CD4-positive, alpha-beta T cell treated with Interleukin-6 at 100 ng/mL for 8 hours (primary cell): ENCODE results near the gene PCDH1.
A peak's percentile ranks its signal among the peaks of the same experiment; 100 is the strongest.
"Not testable (repeated sequence)": the region's sequence is repeated elsewhere in the genome, so short reads cannot be mapped to it uniquely, and the experiment has no call there.

Experiments used
- DNase-seq: peaks from one replicate; pipeline ENCODE4 v3.0.0-alpha.2; 2020; ENCODE audit warnings: mixed read lengths, low spot score

PCDH1 gene

DNA sequence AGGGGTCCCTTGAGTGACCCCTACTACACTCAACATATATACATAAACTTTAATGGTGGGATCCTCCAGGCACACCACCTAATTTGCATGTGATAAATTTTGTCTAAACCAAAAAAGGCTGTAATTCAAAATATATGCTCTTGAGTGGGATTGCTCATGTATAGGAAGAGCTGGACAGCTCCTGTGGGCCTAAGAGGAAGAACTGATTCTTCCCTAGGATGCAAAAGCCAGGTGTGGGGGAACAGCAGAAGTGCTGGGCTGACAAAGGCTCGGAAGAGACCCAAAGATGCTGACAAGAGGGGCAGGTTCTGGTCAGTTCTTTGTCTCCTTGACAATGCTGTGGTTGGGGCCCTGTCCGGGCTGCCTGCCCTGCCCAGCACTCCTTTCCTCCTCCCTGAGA lies 43.9 kb downstream of the PCDH1 start:
- DNase-seq, result no peak

DNA sequence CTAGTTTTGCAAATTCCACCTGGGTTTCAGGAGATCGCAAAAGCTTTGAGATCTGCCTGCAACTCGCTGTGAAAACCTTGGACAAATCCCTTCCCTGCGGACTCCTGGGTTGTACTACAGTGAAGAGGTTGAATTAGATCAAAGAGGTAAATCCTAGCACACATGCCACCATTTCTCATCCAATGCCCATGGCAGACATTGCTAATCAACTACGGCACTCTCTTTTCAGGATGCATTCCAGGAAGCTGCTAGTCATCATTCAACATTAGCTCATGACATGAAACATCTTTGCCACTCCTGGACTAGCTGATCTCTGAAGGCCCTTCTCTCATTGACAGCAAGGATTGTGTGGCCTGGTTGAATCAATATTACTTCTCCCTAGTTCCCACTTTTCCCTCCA lies 46.1 kb downstream of the PCDH1 start:
- no peak for DNase-seq

DNA sequence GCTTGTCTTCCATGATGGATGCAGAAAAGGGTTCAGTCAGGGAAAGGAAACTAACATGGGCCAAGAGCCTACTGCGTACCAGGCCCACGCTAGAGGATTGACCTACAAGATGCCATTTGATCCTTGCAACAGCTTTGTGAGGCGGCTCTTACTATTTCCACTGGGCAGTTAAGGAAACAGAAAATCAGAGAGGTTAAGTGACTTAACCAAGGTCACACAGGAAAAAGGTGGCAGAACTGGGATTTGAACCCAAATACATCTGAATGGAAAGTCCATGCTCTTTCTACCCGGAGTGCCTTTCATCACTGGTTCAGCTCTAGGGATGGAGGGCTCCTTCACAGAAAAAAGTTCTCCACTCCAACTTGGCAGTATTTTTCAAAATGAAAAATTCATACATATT lies 50.0 kb downstream of the PCDH1 start:
- DNase-seq, result no peak

DNA sequence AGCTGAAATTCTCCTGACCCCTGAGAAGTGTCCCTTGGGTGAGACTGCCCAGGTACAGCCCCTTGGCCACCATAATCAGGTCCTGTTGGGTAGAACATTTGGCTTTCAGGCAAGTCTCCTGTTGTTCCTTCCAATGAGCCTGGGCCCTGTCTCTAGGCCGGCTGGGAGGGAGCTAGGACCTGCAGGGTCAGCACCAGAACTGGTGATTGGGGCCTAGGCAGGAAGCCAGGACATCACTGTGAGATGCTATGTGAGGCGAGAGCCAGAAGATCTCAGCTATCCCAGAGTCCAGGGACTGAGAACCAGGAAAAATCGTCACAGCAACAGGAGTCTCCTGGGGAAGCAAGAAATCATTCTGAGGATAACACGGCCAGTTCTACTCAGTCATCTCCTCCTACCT lies 51.5 kb downstream of the PCDH1 start:
- no peak for DNase-seq

DNA sequence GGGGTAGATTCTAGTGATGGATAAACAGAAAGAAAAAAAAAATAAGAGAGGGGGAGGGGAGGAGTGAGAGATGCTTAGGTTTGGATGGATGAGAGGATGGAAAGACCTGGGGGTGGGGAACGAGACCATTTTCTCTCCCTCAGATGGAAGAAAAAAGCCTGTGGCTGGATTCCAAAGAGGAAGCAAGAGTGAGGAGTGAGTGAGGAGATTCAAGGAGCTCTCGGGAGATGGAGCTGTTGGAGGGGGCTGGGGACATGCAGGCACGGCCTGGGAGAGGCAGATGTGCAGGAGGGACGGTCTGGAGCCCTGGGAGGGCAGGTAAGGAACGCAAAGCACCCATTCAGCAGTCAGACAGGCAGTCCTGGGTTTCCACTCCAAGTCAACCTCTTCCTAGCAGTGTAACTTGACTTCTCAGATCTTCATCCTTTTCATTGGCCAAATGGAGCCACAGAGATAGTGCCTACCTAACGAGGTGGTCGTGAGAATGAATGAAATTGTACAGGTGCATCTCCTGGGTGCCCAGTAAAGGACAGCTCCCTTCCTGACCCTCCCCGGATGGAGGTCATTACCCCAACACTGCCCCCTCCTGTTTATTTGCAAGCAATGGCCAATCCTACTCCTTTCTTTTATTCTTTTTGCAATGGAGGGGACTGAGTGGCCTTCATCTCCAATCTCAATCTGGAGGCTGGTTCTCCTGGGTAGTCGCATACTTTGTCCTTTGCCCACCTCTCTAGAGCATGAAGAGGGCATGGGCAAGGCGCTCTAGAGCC lies 52.2 kb downstream of the PCDH1 start:
- DNase-seq, result no peak

DNA sequence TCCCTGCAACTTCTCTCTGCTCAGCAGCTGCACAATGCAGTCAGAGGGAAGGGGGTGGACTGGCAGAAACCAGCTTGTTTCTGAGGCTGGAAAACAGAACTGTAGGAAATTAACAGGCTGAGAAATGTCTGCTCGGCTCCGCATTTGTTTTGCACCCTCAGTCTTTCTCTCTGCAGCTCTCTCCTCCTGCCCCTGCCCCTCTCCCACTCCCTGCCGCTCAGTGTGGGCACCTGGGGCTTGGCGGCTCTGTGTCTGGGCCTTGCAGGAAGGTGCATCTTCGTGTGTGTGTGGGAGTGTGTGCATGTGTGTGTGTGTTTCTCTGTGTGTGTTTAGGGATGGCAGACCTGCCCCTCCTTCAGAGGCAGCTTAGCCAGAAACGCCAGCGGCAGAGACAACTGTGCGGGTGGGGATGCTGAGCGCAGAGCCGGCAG lies 53.0 kb downstream of the PCDH1 start:
- DNase-seq, result no peak

DNA sequence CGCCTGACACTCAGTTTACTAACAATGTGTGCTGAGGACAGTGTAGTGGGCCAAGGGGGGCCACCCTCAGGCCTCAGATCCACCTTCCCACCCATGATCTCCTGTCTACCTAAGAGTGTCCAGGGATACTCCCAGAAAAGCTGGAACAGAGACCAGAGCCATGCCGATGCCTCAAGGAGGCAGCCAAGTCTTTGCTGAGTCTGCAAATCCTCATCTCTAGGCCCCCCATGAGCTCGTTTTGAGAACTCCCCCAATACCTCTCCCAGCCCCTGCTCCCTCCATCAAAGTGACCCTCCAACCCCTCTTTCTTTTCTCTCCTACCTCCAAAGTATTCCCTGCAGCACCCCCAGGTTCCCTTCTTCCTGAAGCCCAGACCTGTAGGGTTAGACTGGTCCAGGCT lies 53.5 kb downstream of the PCDH1 start:
- no peak for DNase-seq

DNA sequence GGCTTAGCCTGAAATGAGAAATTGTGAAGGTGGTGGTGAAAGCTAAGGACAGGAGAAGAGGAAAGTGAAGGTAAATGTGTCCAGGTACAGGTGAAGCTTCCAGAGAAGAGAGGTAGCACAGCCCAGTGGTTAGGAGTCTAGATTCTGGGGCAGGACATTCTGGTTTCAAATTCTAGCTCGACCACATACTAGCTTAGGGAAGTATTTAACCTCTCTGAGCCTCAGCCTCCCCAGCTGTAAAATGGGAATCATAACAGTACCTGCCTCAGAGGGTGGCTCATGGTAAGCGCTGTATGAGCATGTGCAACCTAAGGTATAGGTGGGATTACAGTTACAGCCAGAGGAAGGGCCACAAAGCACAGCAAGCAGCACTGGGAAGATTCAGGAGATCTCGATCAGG lies 55.2 kb downstream of the PCDH1 start:
- DNase-seq, result no peak

DNA sequence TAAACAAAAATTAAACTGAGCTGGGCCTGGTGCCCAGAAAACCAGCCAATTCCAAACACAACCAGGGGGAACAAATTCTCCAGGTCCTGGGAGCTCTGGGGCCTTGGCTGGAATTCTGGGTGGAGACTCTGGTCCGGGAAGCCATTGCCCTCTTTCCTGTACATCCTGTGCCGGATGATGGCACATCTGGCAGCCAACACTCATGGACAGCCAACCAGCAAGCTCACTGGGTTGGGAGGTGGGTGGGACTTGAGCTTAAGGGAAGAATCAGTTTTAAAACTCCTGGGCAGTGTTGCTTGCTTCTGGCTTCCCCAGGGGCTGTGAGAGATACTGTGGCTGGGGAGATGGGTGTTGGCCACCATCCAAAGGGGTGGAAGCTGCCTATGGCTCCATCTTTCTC lies 56.1 kb downstream of the PCDH1 start:
- no peak for DNase-seq

DNA sequence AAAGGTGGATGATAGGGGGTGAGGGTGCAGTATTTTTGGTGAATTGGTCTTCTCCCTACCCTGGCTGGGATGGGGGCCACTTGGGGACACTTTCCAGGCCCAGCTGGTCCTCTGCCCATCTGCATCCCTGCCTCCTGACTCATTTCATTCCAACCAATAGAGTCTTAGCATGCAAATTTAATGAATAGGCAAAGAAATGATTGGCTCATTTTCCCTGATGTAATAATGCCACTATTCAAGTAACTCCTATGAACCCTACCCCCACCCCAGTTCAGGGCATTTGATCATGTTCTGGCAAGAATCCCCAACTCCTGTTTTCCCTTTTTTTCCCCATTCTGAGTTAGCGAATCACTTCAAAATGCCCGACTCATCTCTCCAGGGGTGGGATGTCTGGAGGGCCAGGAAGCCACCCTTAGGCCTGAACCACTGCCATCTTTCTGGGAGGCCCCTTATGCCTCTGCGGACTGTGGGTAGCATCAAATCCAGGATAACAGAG lies 56.7 kb downstream of the PCDH1 start:
- DNase-seq, result no peak

DNA sequence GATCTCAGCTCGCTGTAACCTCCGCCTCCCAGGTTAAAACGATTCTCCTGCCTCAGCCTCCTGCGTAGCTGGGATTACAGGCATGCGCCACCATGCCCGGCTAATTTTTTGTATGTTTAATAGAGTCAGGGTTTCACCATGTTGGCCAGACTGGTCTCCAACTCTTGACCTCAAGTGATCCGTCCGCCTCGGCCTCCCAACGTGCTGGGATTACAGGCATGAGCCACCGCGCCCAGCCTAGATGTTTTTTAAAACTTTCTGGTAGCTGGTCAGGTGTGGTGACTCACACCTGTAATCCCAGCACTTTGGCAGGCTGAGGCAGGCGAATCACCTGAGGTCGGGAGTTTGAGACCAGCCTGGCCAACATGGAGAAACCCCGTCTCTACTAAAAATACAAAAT lies 57.5 kb downstream of the PCDH1 start:
- not testable (repeated sequence) for DNase-seq

DNA sequence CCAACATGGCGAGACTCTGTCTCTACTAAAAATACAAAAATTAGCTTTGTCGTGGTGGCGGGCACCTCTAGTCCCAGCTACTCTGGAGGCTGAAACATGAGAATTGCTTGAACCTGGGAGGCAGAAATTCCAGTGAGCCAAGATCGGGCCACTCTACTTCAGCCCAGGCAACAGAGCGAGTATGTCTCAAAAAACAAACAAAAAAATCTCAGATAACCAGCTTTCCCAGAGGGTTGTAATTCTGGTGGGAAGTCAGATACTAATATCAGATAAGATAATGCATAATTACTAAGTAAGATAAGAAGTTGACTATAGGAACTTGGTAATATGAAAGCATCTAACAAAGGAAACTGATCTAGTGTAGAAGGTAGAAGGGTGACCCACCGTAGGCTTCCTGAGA lies 60.6 kb downstream of the PCDH1 start:
- no peak for DNase-seq

DNA sequence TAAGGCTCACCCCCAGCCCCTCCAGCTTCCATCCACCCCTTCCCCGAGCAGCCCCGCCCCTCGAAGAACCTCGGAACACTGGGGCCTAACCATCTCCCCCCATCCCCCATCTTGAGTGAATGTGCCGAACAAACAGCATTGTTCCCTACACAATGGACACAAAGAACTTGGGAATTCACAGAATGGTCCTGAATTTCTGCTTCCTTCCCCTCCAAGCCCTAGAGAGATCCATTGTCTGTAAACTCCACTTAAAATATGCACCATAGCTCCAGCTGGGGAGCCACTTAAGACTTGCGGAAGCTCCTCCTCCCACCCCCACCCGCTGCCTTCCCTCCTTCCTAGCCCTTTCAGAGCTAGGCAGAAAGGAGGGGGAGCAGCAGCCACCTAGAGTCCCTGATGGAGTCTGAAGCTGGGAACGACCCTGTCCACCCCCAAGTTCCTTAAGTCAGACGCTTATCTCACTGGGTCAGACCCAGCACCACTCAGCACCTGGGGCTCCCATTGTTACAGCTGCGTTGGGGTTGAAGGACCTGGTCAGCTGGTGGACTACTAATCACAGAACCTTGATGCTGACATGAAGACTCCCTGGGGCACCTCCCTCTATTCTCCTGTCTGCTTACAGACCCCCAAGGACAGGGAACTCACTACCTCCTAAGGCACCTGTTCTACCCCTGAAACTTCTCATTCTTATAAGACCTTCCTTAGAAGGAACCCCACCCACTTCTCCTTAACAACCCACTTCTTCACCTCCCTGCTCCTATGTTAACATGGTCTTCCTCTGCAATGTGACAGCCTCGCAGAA lies 61.4 kb downstream of the PCDH1 start:
- no peak for DNase-seq

DNA sequence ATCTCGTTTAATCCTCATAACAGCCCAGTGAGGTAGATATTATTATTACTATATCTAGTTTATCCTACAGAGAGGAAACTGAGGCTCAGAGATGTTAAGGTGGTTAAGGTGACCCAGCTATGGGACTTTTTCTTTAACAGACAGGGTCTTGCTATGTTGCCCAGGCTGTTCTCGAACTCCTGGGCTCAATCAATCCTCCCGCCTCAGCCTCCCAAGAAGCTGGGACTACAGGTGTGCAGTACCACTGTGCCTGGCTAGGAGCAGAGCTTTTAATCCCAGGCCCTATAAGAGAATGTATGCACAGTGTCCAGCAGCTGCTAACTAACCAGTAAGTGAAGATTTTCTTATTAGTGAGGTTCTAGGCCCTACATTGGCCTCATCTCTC lies 62.4 kb downstream of the PCDH1 start:
- DNase-seq, result no peak

DNA sequence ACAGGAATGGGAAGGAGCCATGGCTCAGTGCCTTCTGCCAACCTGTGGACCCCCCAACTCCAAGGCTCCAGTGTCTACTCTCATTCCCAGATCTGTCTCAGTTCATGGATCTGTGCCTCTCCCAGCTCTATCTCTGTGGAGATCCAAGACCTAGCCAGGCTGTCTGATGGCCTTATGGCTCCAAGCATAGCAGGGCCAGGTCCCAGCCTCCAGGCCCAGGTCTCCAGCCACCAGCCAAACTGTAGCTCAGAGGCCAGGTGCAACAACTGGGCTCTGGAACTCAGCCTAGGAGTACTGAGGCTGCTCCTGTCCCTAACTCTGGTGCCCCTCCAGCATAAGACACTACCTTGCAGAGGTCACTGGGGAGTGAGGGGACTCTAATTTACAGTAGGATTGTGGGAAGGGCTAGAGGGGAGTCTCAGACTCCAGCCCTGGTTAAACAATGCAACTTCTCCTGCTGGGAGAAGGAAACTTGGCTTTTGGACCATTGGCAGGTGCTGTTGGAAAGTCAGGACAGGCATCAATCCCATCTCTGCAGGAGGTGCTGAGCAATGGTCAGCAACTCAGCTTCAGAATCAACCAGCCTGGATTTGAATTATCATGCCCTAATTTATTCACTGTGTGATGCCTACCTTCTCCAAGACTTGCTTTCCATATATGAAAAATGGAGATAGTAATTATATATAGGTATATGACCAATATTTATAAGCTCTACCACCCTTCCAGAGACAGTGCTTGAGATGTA lies 63.0 kb downstream of the PCDH1 start:
- no peak for DNase-seq

DNA sequence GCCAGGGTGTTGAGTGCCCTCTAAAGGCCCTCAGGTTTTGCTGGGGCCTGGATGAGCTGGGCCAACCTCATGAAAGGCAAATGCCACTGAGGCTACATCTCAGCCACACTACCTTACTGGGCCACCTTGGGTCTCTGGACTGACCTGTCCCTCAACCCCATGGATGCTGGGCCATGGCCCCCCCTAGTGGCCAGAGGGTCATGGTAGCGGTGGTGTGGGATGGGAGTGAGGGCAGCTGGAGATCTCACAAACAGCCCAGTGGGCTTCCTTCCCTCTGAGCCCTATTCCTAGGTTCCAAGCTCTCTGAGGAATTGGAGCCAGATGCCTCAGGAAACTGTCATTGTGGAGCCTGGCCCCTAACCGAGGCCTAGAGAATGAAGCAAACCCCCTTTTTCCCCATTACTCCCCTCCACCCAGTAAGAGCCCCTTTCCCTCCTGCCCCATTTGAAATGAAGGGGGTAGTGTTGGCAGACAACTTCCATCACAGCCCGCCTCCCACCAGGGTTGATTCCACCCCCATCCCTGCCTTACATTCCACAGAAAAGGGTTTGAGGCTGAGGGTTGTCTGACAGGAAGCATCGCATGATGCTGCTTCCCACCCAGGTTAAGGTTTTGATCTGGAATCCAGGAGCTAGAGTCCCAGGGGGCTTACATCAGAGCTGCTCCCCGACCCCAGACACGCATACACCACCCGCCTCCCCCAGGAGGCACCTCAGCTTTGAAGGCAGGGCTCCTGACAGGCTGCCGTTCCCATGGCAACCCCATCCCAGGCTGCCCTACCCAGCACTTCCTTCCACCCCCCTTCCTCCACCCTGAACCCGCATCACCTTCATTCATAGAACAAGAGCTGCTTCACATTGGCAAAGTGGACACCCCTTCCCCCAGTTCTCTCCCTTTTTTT lies 63.9 kb downstream of the PCDH1 start:
- peak; percentile 22 for DNase-seq

DNA sequence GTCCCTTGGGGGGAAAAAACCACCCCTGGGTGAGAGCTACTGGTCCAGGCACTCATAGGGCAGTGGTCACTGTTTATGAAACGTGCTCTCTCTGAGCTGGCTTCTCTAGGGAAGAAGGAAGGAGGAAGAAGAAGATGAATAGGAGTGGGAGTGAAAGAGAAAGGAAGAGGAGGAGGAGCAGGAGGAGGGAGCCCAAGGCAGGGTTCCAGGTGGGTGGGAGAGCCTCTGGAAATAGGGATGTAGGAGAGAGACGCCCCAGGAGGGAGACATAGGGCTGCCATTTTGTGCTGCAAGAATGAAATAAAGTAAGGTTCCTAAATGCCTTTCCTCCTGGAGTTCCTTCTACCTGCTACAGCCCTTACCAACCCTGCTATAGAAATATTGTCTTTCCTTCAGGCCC lies 65.7 kb downstream of the PCDH1 start:
- DNase-seq, result no peak

DNA sequence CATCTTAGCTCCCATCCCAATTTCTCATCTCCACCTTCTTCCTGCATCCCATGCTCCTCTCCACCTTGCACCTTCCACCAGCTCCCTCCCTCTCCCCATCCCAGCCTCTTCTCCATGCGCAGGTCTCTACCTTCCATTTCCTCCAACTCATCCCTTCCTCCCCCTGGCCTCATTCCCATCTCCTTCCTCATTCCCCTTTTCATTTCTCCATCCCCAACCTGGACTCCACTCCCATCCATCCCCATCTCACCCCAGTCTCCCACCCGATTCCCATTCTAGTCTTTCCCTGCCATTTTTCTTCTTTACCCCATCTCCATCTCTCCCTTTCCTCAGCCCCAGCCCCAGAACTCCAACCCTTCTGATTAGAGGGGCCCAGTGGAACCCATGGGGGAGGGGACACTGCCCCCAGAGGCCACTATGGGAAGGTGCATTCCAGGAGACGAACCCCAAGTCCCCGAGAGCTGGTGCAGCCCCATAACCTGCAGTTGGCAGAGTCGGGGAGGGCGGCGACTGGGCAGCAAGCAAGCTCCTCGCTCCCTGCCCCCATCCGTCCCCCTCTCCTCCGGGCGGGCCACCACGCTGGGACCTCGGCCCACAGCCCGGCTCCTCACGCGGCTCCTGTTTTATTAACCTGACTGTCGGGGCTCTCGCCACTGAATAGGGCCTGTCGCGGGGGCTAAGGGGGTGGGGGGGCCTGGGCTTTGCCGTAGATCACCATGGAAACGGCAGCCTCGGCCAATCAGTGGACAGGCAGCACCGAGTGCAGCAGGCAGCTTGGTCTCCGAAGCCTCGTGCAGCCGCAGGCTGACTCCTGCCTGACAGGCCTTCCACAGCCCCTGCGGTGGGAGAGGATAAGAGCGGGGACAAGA lies 66.7 kb downstream of the PCDH1 start:
- DNase-seq, result peak; percentile 7

DNA sequence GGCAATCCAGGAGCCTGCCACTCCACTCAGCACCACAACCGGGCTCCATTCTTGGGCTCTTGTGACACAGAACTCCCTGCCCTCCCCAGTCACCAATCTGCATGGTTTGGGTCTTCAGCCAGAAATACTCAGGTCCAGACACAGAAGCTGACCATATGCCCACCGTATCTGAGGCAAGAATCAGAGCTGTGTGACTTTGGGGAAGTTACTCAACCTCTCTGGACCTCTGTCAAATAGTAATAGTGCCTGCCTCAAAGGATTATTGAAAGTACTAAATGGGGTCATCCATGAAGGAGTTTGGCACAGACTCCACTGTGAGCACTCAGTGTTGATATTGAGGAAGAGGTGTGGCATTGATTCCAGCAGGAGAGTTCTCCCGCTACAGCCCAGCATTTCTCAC lies 67.5 kb downstream of the PCDH1 start:
- no peak for DNase-seq

DNA sequence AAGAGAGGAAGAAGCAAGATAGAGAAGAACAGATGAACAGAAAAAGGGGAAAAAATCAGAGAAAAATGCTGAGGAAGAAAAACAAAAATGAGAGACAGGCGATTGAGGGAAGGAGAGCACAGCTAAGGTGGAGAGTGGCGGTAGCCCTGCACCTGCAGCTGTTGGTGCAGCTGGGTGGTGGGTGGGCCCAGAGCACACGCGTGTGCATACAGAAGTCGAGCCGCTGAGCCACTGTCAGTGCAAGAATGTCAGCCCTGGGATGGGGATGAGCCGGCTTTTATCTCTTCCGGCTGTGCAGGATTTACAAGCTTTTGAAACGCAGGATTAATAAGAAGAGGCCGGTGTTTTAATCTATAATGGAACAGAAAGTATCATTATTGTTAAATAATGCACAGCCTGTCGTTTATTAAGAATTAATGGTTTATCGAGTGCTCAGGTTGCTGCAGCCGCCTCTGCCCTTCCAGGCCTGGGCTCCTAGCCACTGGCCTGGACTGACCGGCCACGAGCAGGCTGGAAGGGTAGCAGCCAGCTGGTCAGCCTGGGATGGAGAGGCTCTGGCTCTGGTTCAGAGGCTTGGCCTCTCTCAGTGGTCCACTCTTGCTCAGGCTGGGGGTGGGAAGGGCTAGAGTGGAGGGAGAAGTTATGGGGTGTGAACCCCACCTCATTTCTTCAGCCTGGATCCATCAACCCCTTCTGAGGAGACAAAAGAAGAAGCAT lies 68.7 kb downstream of the PCDH1 start:
- no peak for DNase-seq
